Glutamatergic neuron (in vitro differentiated cells): ENCODE measurements around the gene GPD2. TPM values are rescaled to one million over a fixed set of nuclear protein-coding genes. Genes with fewer than 3 reads are reported as not detected.

Experiments used
- DNase-seq: peaks from one replicate; pipeline ENCODE4 v3.0.0; 2022
- H3K27ac Mint-ChIP-seq: one replicate; pipeline ENCODE4 v1.8.0; 2020; ENCODE audit warnings: mild to moderate bottlenecking, mixed read lengths, inconsistent platforms; ENCODE audit not compliant: unreplicated experiment
- H3K27me3 Mint-ChIP-seq: one replicate; pipeline ENCODE4 v1.8.0; 2020; ENCODE audit warnings: mild to moderate bottlenecking, moderate library complexity, mixed read lengths, inconsistent platforms; ENCODE audit not compliant: unreplicated experiment
- H3K36me3 Mint-ChIP-seq: one replicate; pipeline ENCODE4 v1.8.0; 2020; ENCODE audit warnings: mild to moderate bottlenecking, mixed read lengths, inconsistent platforms; ENCODE audit not compliant: unreplicated experiment
- H3K4me1 Mint-ChIP-seq: one replicate; pipeline ENCODE4 v1.8.0; 2020; ENCODE audit warnings: mild to moderate bottlenecking, low read depth, mixed read lengths, inconsistent platforms; ENCODE audit not compliant: unreplicated experiment
- H3K4me3 Mint-ChIP-seq: one replicate; pipeline ENCODE4 v1.8.0; 2020; ENCODE audit warnings: mild to moderate bottlenecking, mixed read lengths, inconsistent platforms; ENCODE audit not compliant: unreplicated experiment
- H3K9me3 Mint-ChIP-seq: one replicate; pipeline ENCODE4 v1.8.0; 2020; ENCODE audit warnings: mild to moderate bottlenecking, moderate library complexity, mixed read lengths, inconsistent platforms; ENCODE audit not compliant: unreplicated experiment
- total RNA-seq: library from RNA; stranded (reverse); fragmentation: NEBNext Ultra II Directional; extraction: Animal tissue kit (Norgen Biotek cat#: 25700); gene quantifications from one replicate; pipeline ENCODE4 v1.2.1, GENCODE V29; 2021; ENCODE audit not compliant: unreplicated experiment
- TF ChIP-seq, protein P1 (sequence below): fragments of 200-600 bp; sonication (generic); IDR thresholded peaks from one replicate; pipeline ENCODE4 v1.5.0; 2021; ENCODE audit not compliant: partially characterized antibody, unreplicated experiment

Gene GPD2
- total RNA-seq, 1 donor from 2014 or later = 26.2 TPM

- peaks cover 5% of the 10 kb centered on the region for H3K36me3 Mint-ChIP-seq
- no peak overlapping the region for H3K4me3 Mint-ChIP-seq
- H3K4me1 Mint-ChIP-seq = no peaks in the 10 kb centered on the region
Observed at GRCh38 chr2:156619021-156619539, 182.9 kb downstream of the GPD2 start.

DNA sequence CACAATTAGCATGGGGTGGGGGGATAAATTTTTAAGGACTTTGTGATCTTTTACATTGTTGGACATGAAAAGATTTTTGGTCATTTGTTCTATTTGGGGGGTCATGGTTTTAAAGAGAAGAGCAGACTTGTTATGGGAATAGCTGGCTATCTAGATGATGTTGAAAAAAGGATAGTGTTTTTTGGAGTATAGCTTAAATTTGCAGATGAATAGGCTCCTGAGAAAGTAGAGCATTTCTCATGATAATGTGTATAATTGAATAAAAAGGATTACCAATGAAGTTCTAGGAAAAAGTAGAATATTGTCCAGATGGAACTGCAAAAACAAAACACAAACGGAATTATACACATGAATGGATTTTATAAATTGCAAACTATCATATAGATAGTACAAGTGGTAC, 186.3 kb downstream of the GPD2 start:
- Mint-ChIP-seq H3K9me3 (no peaks in the 10 kb centered on the region), H3K4me3 (no peak overlapping the region), H3K36me3 (peaks cover 5% of the 10 kb centered on the region), H3K27ac (no peak overlapping the region), H3K27me3 (no peaks in the 10 kb centered on the region), H3K4me1 (no peaks in the 10 kb centered on the region)
- TF ChIP-seq, protein P1, sequence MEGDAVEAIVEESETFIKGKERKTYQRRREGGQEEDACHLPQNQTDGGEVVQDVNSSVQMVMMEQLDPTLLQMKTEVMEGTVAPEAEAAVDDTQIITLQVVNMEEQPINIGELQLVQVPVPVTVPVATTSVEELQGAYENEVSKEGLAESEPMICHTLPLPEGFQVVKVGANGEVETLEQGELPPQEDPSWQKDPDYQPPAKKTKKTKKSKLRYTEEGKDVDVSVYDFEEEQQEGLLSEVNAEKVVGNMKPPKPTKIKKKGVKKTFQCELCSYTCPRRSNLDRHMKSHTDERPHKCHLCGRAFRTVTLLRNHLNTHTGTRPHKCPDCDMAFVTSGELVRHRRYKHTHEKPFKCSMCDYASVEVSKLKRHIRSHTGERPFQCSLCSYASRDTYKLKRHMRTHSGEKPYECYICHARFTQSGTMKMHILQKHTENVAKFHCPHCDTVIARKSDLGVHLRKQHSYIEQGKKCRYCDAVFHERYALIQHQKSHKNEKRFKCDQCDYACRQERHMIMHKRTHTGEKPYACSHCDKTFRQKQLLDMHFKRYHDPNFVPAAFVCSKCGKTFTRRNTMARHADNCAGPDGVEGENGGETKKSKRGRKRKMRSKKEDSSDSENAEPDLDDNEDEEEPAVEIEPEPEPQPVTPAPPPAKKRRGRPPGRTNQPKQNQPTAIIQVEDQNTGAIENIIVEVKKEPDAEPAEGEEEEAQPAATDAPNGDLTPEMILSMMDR = no peak
- DNase-seq = no peak

More at GRCh38 chr2:156619021-156619539, 182.9 kb downstream of the GPD2 start:
- TF ChIP-seq, protein P1 = no peak
- no peaks in the 10 kb centered on the region for H3K9me3 Mint-ChIP-seq
- no peak overlapping the region for H3K27ac Mint-ChIP-seq
- DNase-seq = no peak
- no peaks in the 10 kb centered on the region for H3K27me3 Mint-ChIP-seq

DNA sequence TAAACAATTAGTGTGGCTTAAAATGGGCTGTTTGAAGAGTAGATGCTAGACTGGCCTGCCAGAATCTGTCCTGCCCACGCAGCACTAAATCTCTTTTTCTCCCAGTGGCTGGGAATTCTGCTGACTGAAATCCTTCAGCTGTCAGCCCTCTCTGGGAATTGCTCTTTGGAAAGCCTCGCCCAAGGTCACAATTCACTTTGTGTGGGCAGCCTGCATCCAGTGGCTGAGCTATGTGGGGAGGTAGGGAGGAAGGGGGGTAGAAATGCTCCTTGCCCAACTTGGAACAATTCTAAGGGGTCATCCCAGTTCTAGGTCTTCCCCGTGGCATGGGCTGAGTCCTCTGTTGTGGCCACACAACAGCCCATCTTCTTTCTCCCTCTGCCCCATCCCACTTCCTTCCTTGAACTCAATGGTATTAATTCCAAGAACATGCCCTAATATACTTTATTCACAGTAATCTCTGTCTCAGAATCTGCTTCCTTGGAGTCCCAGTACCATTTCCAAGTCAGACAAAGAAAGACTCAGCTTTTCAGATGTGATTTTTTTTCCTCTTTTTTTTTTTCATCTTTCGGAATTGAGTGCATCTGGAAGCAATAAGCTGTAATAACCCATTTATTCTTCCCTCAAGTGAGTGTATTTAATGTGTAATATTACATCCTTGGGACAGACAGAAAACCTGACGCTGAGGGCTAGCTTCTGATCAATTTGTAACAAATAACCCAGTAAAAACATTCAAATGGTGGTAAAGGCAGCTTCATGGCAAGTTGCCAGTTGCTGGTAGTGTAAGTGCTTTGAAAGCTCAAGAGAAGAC, 189.4 kb downstream of the GPD2 start:
- no peaks in the 10 kb centered on the region for H3K4me1 Mint-ChIP-seq
- H3K27me3 Mint-ChIP-seq = no peaks in the 10 kb centered on the region
- H3K4me3 Mint-ChIP-seq = no peak overlapping the region
- H3K36me3 Mint-ChIP-seq = peaks cover 5% of the 10 kb centered on the region
- DNase-seq = no peak
- TF ChIP-seq, protein P1 = no peak
- H3K9me3 Mint-ChIP-seq = no peaks in the 10 kb centered on the region
- no peak overlapping the region for H3K27ac Mint-ChIP-seq

- H3K4me3 Mint-ChIP-seq = no peak overlapping the region
- TF ChIP-seq, protein P1 = no peak
- DNase-seq = no peak
- no peaks in the 10 kb centered on the region for H3K9me3 Mint-ChIP-seq
- H3K27me3 Mint-ChIP-seq = peaks cover 2% of the 10 kb centered on the region
- peaks cover 5% of the 10 kb centered on the region for H3K36me3 Mint-ChIP-seq
- peaks cover 5% of the 10 kb centered on the region for H3K4me1 Mint-ChIP-seq
- no peak overlapping the region for H3K27ac Mint-ChIP-seq
Observed at GRCh38 chr2:156626931-156627330, 190.8 kb downstream of the GPD2 start.

- no peak overlapping the region for H3K4me3 Mint-ChIP-seq
- no peak for DNase-seq
- H3K27ac Mint-ChIP-seq = no peak overlapping the region
Observed at GRCh38 chr2:156630579-156631337, 194.6 kb downstream of the GPD2 start.

More at GRCh38 chr2:156630579-156631337, 194.6 kb downstream of the GPD2 start:
- Mint-ChIP-seq H3K9me3 (no peaks in the 10 kb centered on the region), H3K4me1 (peaks cover 5% of the 10 kb centered on the region), H3K36me3 (no peaks in the 10 kb centered on the region), H3K27me3 (peaks cover 2% of the 10 kb centered on the region)
- TF ChIP-seq, protein P1 = no peak
